Measurements from ENCODE around the gene FAM53B. TPM values are rescaled to one million over a fixed set of nuclear protein-coding genes. Genes with fewer than 3 reads are reported as not detected.

FAM53B gene
- total RNA-seq, 1 donor from 2014 or later, result 21.8 TPM

DNA sequence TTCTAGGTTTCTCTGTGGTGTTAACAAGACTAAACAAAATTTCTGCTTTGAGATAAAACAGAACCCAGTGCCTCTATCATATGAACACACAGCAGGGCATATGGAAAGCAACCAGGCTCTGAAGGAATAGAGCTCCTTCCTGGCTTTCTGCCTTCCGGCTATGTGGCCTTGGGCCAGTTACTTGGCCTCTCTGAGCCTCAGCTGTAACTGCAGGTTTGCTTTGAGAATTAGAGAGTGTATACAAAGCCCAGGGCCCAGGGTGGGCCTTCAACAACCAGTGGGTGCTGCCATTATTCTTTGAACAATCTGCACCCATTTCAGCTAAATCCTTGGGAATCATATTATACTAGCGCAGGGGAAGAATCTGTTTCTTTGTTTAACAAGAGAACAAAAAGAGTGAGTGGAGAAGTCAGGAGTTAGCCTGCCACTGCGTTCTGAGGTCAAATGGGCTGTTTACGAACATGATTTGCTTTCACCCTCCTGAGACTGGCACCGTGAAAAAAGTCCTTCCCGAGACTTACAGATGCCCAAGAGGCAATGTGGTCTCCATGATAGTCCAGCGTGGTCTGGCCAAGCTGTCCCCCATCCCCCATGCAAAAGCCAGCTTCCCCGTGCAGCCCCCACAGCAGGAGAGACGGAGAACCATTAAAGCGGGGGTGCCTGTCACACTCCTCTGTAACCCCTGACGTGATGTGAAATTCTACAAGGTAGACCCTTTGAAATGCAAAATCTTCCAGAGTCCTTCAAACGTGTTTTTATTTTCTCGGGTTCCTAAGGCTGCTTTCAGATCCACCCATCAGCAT lies 4.9 kb downstream of the FAM53B start:
- Mint-ChIP-seq H3K27me3 (peaks cover 10% of the 10 kb centered on the region), H3K4me1 (peaks cover 64% of the 10 kb centered on the region), H3K27ac (no peak overlapping the region), H3K9me3 (no peaks in the 10 kb centered on the region), H3K4me3 (peak overlapping the region; percentile 39), H3K36me3 (ENCODE audit: low read depth) (peaks cover 22% of the 10 kb centered on the region)
- intact Hi-C loops (cut with micrococcal nuclease), result no loop called here
- DNase-seq, result peak; percentile 52

DNA sequence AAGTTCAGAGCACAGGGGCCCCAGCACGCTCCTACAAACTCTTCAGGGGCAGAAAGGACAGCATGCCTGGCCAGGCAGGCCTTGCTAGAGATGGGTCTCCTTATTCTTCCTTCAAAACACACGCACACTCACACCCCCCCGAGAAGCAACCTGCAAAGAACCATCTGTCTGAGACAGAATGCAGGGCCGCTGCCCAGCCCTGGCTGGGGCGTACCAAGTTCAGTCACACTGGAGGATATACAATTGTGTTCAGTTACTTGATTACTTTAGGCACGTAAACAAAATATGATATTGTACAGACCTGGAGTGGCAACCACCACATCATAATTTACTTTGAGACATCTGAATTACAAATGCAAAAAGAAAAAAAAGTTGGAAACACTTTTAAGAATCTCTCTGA lies 5.7 kb downstream of the FAM53B start:
- Mint-ChIP-seq H3K4me3 (no peak overlapping the region), H3K36me3 (ENCODE audit: low read depth) (peaks cover 29% of the 10 kb centered on the region), H3K9me3 (no peaks in the 10 kb centered on the region), H3K27me3 (peaks cover 10% of the 10 kb centered on the region), H3K4me1 (peaks cover 71% of the 10 kb centered on the region), H3K27ac (no peak overlapping the region)
- intact Hi-C loops (cut with micrococcal nuclease), result no loop called here
- no peak for DNase-seq

DNA sequence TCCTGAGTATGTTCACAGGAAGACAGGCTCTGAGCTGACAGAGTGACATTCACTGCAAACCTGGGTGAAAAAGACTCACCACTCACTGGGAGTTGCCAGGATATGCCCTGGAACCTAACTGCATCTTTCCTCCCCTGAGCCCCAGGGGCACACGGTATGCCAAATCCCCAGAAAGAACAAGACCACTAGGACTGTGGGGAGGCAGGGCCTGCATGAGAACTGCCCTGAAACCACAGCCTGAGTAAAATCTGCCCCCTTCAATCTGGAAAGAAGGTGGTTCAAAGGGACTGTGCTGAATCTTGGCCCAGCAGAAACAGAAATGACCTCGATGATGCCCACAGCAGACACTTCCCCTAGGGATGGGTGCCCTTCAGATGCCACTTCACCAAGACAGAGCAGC lies 6.5 kb downstream of the FAM53B start:
- Mint-ChIP-seq H3K4me1 (peaks cover 76% of the 10 kb centered on the region), H3K9me3 (no peaks in the 10 kb centered on the region), H3K27me3 (peaks cover 9% of the 10 kb centered on the region), H3K4me3 (no peak overlapping the region), H3K36me3 (ENCODE audit: low read depth) (peaks cover 30% of the 10 kb centered on the region), H3K27ac (no peak overlapping the region)
- intact Hi-C loops (cut with micrococcal nuclease), result no loop called here
- DNase-seq, result no peak

DNA sequence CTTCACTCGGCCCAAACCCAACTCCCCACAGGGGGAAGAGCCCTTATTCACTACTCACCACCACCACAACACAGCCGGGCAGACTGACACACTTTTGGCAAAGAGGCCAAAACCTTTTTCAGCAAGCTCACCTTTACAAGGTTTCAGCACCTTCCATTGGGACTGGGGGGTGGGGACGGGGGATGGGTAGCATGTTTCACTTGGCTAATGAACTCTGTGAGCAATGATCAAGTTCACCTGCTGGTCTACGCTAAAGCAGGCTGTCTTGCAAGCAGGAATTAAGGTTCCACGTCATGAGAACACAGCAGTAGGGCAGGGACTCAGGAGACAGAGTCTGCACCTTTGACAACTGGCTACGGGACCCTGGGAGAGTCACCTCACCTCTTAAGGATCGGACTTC lies 7.0 kb downstream of the FAM53B start:
- Mint-ChIP-seq H3K27ac (no peak overlapping the region), H3K36me3 (ENCODE audit: low read depth) (peaks cover 29% of the 10 kb centered on the region)

DNA sequence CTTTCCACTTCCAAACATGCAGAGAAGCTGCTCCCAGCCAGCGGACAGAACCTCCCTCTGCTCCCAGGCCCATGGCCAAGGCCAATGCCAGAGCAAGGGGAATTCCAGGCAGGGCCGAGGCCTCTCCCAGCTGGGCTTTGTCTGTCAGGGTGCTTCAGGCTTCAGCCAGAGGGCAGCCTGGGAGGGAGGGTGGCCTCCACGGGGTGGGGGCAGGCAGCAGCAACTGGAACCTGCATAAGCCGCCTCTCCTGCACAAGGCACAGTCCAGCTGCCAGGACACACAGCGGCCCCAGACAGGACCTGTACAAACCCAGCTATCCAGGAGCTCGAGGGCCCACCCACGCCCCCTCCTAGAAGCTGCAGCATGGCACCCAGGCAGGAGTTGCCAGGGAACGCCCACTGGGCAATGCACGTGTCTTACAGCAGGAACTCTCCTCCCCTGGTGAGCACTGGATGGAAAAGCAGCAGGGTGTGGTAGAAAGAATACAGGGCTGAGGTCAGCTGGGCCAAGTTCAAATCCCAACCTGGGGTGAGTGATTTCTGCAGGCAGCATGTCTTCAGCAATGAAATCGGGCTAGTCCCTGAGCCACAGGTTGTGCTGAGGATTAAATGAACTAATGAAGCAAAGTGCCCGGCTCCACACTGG lies 7.6 kb downstream of the FAM53B start:
- no peak overlapping the region for H3K4me3 Mint-ChIP-seq
- peaks cover 75% of the 10 kb centered on the region for H3K4me1 Mint-ChIP-seq
- intact Hi-C loops (cut with micrococcal nuclease), result no loop called here
- H3K27me3 Mint-ChIP-seq, result peaks cover 9% of the 10 kb centered on the region
- DNase-seq, result no peak
- no peaks in the 10 kb centered on the region for H3K9me3 Mint-ChIP-seq
- H3K36me3 Mint-ChIP-seq (ENCODE audit: low read depth), result peaks cover 29% of the 10 kb centered on the region
- H3K27ac Mint-ChIP-seq, result no peak overlapping the region

More for the DNA sequence above, 7.0 kb downstream of the FAM53B start:
- no peak for DNase-seq
- no peak overlapping the region for H3K4me3 Mint-ChIP-seq
- H3K9me3 Mint-ChIP-seq, result no peaks in the 10 kb centered on the region
- H3K4me1 Mint-ChIP-seq, result peaks cover 73% of the 10 kb centered on the region
- peaks cover 9% of the 10 kb centered on the region for H3K27me3 Mint-ChIP-seq
- intact Hi-C loops (cut with micrococcal nuclease), result no loop called here

DNA sequence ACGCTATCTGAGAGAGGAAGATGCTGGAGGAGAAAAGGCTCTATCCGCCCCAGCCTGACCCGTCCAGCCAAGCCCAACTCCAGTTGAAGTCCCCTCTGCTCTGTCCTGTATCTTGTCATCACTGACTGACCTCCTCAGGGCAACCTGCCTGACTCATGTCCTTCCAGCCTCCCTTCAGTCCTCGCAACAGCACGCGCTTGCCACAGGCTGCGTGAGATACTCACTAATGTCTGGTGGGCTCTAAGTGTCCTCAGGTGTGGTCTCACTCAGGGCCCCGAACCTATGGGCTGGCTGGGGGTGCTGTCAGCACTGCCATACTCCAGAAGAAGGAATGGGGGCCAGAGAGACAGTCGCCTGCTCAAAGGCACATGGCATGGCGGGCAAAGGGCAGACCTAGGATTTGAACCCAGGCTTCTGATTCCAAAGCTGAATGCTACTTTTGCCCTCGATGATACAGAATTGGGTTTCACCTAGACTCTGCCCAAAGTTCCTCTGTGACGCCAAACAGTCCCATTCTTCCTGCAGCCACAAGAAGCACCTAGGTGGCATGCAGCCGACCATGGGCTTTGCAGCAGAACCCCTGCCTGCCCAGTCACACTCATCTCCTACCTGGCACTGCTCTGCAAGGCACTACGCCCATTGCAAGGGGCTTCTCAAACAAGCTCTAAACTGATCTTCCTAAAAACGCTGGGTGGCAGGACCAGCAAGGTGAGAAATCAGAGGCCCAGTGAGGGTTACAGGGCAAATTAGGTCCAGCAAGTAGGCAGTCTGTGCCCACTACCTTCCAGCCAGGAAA lies 8.5 kb downstream of the FAM53B start:
- DNase-seq, result no peak
- Mint-ChIP-seq H3K27ac (no peak overlapping the region), H3K4me3 (no peak overlapping the region), H3K4me1 (peaks cover 67% of the 10 kb centered on the region), H3K9me3 (no peaks in the 10 kb centered on the region), H3K27me3 (peaks cover 7% of the 10 kb centered on the region), H3K36me3 (ENCODE audit: low read depth) (peaks cover 27% of the 10 kb centered on the region)
- intact Hi-C loops (cut with micrococcal nuclease), result no loop called here

DNA sequence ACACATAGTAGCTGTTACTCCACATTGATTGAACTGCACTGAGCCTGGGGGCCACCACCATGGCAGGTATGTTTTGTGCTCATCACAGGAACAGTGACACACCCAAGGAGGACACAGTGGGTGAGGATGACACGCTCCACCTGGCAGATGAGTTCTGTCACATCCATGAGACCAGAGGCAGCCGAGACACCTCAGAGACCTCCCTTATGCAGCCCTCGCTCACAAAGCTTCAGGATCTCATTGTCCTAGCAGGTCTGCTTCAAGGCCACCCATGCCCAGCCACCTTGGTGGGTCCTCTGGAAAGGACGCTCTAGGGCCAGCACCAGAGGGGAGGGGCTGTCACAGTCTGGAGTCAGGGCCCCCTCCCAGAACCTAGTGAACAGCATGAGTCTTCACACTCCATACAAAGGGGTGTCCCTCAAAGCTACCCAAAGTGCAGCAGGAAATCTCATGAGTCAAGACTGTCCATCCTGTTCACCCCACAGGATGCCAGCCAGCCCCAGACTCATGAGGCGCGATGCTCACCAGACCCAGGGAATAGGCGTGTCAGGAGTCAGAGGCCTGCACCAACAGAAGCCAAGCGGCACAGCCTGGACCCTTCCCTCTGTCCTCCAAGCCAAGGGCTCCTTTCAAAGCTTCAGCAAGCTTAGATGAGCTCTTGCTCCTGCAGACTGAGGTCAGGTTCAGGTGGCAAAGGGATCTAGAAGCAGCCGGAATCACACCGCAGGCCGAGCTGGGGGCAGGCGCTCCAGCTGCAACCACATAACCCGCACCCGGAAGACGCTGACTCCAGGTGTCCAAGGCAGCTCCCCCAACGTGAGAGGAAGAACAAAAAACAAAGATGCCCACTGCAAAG lies 9.6 kb downstream of the FAM53B start:
- intact Hi-C loops (cut with micrococcal nuclease), result no loop called here
- H3K4me3 Mint-ChIP-seq, result peak overlapping the region; percentile 67

DNA sequence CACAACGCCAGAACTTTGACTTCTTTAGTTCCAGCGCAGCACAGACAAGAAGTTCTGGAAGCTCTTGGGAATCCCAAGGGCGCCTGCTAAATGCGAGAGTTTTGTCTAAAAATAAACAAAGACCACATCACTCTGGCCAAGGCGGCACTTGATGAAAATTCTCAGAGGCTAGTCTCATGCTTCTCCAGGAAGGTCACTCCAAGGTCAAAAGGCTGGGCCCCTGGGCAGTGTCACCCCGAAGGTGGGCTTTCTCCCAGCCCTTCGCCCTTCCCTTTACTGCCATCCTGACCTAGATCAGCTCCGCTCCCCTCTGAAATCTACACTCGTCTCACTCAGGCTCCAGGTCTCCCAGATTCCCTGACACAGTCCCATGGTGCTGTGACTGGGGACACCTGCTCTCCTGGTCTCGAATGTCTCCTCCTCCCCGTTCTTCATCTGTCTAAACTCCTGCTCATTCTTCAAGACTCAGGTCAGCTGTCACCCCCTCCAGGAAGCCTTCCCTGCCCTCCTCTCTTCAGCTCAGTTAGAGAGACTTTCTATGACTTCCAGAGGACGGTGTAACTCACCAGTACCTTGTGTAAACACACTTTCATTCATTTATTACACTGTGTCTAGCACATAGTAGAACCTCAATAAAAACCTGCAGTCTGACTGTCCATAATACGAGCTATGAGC lies 10.5 kb downstream of the FAM53B start:
- no peaks in the 10 kb centered on the region for H3K27me3 Mint-ChIP-seq
- peak overlapping the region; percentile 63 for H3K27ac Mint-ChIP-seq
- no peaks in the 10 kb centered on the region for H3K9me3 Mint-ChIP-seq
- DNase-seq, result no peak
- peaks cover 66% of the 10 kb centered on the region for H3K4me1 Mint-ChIP-seq
- intact Hi-C loops (cut with micrococcal nuclease), result loop anchor here (1.0 to 2.0 kb wide), 6 partner anchors 8 to 119 kb away; no protein-coding TSS in a partner anchor
- H3K36me3 Mint-ChIP-seq (ENCODE audit: low read depth), result peaks cover 29% of the 10 kb centered on the region
- H3K4me3 Mint-ChIP-seq, result peak overlapping the region; percentile 67

More for the DNA sequence above, 9.6 kb downstream of the FAM53B start:
- H3K4me1 Mint-ChIP-seq, result peaks cover 65% of the 10 kb centered on the region
- peaks cover 2% of the 10 kb centered on the region for H3K27me3 Mint-ChIP-seq
- DNase-seq, result no peak
- H3K9me3 Mint-ChIP-seq, result no peaks in the 10 kb centered on the region
- peaks cover 32% of the 10 kb centered on the region for H3K36me3 Mint-ChIP-seq (ENCODE audit: low read depth)
- H3K27ac Mint-ChIP-seq, result peak overlapping the region; percentile 63

DNA sequence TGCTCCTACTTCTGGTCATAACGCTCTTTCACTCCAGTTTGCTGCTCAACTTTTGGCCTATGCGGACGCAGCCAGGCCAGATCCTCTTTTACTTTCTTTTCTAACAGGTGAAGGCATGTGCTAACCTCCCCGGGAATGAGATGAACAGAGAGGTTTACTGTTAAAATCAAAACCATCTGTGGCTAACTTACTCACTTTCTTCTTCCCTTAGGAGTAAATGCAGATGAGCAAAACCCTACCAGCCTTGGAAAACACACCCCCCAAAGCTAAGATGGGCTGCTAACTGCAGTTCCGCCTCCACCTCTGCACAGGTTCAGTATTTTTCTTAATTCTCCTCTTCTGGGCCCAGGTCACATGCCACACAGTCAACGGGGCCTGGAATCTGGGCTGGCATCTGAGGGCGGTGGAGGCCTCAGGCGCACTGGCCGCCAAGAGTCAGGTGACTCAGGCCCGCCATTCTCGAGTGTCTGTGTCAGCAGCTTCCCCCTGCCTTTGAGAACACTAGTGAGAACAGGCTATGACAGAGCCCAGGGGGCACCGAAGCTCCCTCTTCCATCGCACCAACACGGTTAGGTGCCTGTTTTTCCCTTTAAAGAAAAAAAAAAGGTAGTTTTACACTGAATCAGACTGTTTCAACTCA lies 11.1 kb downstream of the FAM53B start:
- intact Hi-C loops (cut with micrococcal nuclease), result loop anchor here (1.0 to 2.0 kb wide), 6 partner anchors 8 to 118 kb away; no protein-coding TSS in a partner anchor
- peaks cover 29% of the 10 kb centered on the region for H3K36me3 Mint-ChIP-seq (ENCODE audit: low read depth)
- H3K27me3 Mint-ChIP-seq, result no peaks in the 10 kb centered on the region
- H3K4me1 Mint-ChIP-seq, result peaks cover 67% of the 10 kb centered on the region
- H3K4me3 Mint-ChIP-seq, result peak overlapping the region; percentile 51
- peak; percentile 80 for DNase-seq
- H3K27ac Mint-ChIP-seq, result peak overlapping the region; percentile 63
- no peaks in the 10 kb centered on the region for H3K9me3 Mint-ChIP-seq

DNA sequence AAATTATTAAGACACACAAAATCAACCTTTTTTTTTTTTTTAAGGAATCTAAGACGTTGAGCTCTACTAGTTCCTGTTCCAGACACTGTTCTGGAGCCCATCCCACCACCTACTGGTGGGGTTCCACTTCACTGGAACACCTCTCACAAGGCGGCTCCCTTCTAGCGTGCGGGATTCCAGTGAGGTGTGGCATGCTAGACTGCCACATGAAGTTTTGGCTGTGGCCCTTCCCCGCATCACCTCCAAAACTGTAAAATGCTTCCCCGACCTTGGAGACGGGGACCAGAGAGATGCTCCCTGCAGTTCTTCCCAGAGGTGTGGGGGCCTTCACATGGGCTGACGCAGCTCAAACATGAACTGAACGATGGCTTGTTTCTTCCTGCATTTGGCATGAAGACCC lies 12.6 kb downstream of the FAM53B start:
- no peak overlapping the region for H3K4me3 Mint-ChIP-seq
- H3K27me3 Mint-ChIP-seq, result no peaks in the 10 kb centered on the region
- no peaks in the 10 kb centered on the region for H3K9me3 Mint-ChIP-seq
- peaks cover 71% of the 10 kb centered on the region for H3K4me1 Mint-ChIP-seq
- H3K27ac Mint-ChIP-seq, result no peak overlapping the region
- no peak for DNase-seq
- peaks cover 31% of the 10 kb centered on the region for H3K36me3 Mint-ChIP-seq (ENCODE audit: low read depth)
- intact Hi-C loops (cut with micrococcal nuclease), result no loop called here

DNA sequence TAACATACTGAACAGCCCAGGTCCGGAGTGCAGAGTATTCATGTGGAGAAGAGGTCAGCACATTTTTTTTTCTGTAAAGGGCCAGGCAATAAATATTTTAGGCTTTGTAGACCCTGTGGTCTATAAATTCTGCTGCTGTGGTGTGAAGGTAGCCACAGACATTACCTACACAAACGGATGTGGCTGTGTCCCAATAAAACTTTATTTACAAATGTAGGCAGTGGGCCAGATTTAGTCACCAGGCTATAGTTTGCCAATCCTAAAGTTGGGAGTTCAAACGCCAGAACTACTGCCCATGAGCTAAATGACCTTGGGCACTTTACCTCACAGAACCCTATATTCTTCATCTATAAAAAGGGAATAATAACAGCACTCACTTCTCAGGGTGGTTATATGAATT lies 13.4 kb downstream of the FAM53B start:
- Mint-ChIP-seq H3K27me3 (no peaks in the 10 kb centered on the region), H3K9me3 (no peaks in the 10 kb centered on the region), H3K4me1 (peaks cover 68% of the 10 kb centered on the region), H3K36me3 (ENCODE audit: low read depth) (peaks cover 36% of the 10 kb centered on the region), H3K27ac (no peak overlapping the region), H3K4me3 (no peak overlapping the region)
- intact Hi-C loops (cut with micrococcal nuclease), result no loop called here
- no peak for DNase-seq

DNA sequence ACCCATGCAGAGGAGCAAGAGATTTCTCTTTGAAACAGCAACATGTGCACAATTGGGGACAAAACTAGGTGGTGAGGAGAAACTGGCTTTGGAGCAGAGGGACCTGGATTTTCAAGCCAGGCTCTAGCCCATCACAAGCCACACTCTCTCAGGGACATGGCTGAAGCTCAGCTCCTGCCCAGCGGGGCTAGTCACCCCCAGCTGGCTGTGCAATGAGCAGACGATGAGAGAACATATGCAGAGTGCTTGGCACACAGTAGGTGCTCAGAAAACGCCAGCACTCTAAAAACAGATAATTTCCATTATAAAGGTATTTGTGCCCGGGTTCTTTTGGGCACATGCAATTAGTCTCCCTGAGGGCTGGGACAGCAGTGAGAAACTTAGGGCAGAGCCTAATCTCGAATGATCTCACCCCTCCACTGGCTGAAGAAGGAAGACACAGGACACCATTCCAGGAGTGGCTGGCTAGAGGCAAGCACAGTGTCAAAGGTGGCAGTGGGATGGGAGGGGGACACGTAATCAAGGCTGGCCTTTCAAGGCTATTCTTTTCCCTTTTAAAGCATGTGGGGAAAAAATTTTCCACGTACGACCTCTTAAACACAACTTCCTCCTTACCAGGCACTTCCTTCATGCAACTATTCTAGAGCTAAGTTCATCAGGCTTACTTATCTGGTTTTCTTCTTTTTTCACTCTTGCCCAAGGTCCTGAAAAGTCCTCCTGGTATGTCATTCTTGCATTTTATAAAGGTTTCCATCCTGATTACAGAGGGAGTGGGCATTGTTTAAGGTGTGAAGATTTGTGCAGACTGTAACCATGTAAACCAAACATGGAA lies 15.1 kb downstream of the FAM53B start:
- intact Hi-C loops (cut with micrococcal nuclease), result loop anchor here (1.0 kb wide), 2 partner anchors 11 to 41 kb away; no protein-coding TSS in a partner anchor
- H3K4me3 Mint-ChIP-seq, result peak overlapping the region; percentile 50

More for the DNA sequence above, 15.1 kb downstream of the FAM53B start:
- Mint-ChIP-seq H3K27ac (peak overlapping the region; percentile 84), H3K36me3 (ENCODE audit: low read depth) (peaks cover 38% of the 10 kb centered on the region), H3K4me1 (peaks cover 64% of the 10 kb centered on the region), H3K27me3 (no peaks in the 10 kb centered on the region), H3K9me3 (no peaks in the 10 kb centered on the region)
- DNase-seq, result no peak

All from activated CD4-positive, alpha-beta T cell treated with anti-CD3 and anti-CD28 coated beads, Interleukin-2, amount 10 ng/mL, durations not matched to agents 24 days and 14 days (primary cell).